ENCODE measurements around the gene RXRA. TPM values are rescaled to one million over a fixed set of nuclear protein-coding genes. Genes with fewer than 3 reads are reported as not detected.

The RXRA gene
- total and polyA plus RNA-seq, 12 donors: 5.5 to 114 (median 71.3) TPM

DNA sequence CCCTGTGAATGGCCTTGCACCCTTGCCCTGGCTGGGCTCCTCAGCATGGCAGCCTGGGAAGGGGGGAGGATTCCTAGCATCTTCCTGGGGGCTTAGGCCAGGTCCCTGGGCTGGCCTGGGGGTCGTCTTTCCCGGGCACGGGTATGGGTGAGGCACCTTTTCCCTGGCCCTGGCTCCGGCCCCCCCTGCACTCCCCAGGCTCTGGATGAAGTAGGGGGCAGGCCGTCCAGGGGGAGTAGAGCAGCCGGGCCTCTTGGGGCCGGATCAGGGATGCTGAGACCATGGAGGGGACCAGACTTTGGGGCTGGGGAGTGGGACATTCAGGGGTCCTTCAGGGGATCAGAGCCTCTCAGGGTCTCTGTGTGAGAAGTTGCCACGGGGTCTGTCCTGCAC, 6.6 kb downstream of the RXRA start:
- no peak for DNase-seq
- Histone ChIP-seq H3K4me3 (no peak overlapping the region), H3K27ac (peak overlapping the region in 3 of 5 donors; percentile 16 to 83 (median 71)), H3K9me3 (replicated peaks in 1 of 3) (no peaks in the 10 kb centered on the region), H3K4me1 (replicated peaks in 1 of 2) (peaks cover 90 to 100% of the 10 kb centered on the region in 2 donors), H3K27me3 (no peaks in the 10 kb centered on the region), H3K36me3 (replicated peaks in 1 of 2) (no peaks in the 10 kb centered on the region)
- intact Hi-C loops (cut with DNase I): loop anchor here in 1 of 2 donors (5.0 kb wide), 2 partner anchors 39 to 99 kb away; no protein-coding TSS in a partner anchor
- WGBS, 4 donors: 45 to 73% (median 69%) methylated on average over 6 to 8 of the region's 8 CpGs; no CpG with 5 or more reads in 1 of the 4 donors
- no peak for TF ChIP-seq POLR2A (IDR thresholded peaks at IDR 0.05)
- TF ChIP-seq, protein P1, sequence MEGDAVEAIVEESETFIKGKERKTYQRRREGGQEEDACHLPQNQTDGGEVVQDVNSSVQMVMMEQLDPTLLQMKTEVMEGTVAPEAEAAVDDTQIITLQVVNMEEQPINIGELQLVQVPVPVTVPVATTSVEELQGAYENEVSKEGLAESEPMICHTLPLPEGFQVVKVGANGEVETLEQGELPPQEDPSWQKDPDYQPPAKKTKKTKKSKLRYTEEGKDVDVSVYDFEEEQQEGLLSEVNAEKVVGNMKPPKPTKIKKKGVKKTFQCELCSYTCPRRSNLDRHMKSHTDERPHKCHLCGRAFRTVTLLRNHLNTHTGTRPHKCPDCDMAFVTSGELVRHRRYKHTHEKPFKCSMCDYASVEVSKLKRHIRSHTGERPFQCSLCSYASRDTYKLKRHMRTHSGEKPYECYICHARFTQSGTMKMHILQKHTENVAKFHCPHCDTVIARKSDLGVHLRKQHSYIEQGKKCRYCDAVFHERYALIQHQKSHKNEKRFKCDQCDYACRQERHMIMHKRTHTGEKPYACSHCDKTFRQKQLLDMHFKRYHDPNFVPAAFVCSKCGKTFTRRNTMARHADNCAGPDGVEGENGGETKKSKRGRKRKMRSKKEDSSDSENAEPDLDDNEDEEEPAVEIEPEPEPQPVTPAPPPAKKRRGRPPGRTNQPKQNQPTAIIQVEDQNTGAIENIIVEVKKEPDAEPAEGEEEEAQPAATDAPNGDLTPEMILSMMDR (IDR thresholded peaks at IDR 0.05): no peak

DNA sequence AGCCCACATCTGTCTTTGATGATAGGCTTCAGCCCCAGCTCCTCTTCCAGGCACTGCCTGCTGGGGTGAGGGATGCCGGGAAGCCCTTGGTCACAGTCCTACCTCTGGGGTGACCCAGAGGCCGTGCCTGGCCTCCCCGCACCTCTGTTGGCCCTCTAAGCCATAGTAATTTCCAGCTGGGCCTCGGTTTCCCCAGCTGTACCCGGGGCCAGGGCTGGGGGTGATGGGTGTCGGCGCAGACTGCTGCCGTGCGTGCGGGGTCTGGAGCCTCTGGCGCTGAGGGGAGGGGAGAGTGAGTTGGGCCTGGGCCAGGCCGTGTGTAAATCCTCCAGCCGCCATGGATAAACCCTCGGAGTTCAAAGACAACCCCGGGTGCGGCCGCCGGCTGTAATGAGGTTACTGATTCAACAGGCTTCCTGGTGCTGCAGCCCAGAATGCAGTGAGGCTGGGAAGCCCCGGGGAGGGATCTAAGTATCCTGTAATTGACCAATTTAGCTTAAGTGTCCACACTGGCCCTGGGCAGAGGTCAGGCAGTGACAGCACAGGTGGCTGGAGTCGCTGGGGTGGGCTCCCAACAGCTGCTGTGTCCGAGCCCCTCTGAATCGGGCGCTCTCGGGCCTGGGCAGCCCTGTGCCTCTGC, 7.1 kb downstream of the RXRA start:
- peaks cover 90 to 100% of the 10 kb centered on the region in 2 donors for H3K4me1 ChIP-seq (replicated peaks in 1 of 2)
- 20 to 64% (median 51%) methylated on average over 10 to 24 of the region's 24 CpGs for WGBS, 4 donors
- H3K9me3 ChIP-seq (replicated peaks in 1 of 3): no peaks in the 10 kb centered on the region
- no peaks in the 10 kb centered on the region for H3K27me3 ChIP-seq
- TF ChIP-seq POLR2A (IDR thresholded peaks at IDR 0.05): no peak
- TF ChIP-seq, protein P1 (IDR thresholded peaks at IDR 0.05): no peak
- no peak overlapping the region for H3K4me3 ChIP-seq
- H3K27ac ChIP-seq: peak overlapping the region in 4 of 5 donors; percentile 16 to 83 (median 60)
- DNase-seq: peak in 4 of 7 donors; percentile 60 to 85 (median 68)
- H3K36me3 ChIP-seq (replicated peaks in 1 of 2): no peaks in the 10 kb centered on the region
- intact Hi-C loops (cut with DNase I): loop anchor here in 1 of 2 donors (5.0 kb wide), 2 partner anchors 39 to 99 kb away; no protein-coding TSS in a partner anchor

DNA sequence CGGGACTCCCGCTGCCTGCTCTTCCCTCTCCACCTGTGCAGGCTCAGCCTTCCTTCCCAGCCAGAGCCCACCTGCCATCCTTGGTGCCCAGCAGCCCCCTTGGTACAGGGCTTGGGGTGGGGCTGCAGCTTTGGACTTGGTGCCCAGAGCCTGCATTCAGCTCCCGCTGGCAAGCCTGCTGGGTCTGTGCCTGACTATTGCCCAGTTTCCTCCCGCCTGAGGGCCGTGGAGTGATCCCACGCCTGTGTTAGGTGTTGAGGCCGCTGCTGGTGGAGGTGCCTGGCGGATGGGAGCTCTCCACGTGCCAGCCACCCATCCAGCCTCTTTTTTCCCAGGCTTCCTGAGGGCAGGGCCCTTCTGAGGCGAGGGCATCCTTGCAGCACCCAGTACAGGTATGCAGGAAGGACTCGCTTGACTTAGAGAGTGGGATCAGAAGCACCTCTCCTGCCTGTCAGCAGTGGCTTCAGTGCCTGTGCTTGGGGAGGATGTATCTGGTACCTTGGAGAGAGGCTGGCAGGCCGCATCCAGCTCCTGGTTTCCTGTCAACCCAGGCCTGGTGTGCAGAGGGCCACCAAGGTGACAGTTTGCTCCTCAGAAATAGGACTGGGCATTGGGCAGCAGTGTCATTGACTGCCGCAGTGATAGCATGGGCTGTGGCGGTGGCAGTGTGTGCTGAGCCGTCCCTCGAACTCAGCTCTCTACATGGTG, 7.8 kb downstream of the RXRA start:
- intact Hi-C loops (cut with DNase I): loop anchor here in 1 of 2 donors (5.0 kb wide), 2 partner anchors 38 to 98 kb away; no protein-coding TSS in a partner anchor
- no peaks in the 10 kb centered on the region for H3K27me3 ChIP-seq
- H3K36me3 ChIP-seq (replicated peaks in 1 of 2): no peaks in the 10 kb centered on the region
- WGBS, 4 donors: 73 to 90% (median 75%) methylated on average over 2 to 16 of the region's 16 CpGs
- no peak overlapping the region for H3K4me3 ChIP-seq
- peak overlapping the region in 3 of 5 donors; percentile 50 to 83 (median 71) for H3K27ac ChIP-seq
- TF ChIP-seq, protein P1 (IDR thresholded peaks at IDR 0.05): no peak
- TF ChIP-seq POLR2A (IDR thresholded peaks at IDR 0.05): no peak
- H3K4me1 ChIP-seq (replicated peaks in 1 of 2): peaks cover 90 to 100% of the 10 kb centered on the region in 2 donors
- no peak for DNase-seq
- no peaks in the 10 kb centered on the region for H3K9me3 ChIP-seq (replicated peaks in 1 of 3)

DNA sequence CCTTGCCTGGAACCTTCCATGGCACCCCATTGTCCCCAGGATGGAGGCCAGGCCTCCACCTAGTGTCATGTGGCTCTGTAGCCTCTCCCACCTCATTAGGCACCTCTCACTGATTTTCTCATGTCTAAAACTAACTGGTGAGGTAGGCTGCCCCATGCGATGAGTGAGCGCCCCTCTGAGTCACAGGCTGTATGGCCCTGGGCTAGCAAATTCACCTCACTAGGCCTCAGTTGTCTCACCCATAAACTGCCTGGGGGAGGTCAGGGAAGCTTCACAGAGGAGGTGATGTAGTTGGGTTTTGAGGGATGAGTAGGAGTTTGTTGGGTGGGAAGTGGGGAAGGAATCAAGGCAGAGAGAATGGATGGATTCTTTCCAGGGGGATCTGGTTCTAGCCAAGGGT, 8.8 kb downstream of the RXRA start:
- Histone ChIP-seq H3K27me3 (no peaks in the 10 kb centered on the region), H3K4me1 (replicated peaks in 1 of 2) (peaks cover 90 to 98% of the 10 kb centered on the region in 2 donors), H3K4me3 (no peak overlapping the region), H3K27ac (peak overlapping the region in 3 of 5 donors; percentile 50 to 83 (median 71)), H3K9me3 (replicated peaks in 1 of 3) (no peaks in the 10 kb centered on the region), H3K36me3 (replicated peaks in 1 of 2) (no peaks in the 10 kb centered on the region)
- no peak for TF ChIP-seq POLR2A (IDR thresholded peaks at IDR 0.05)
- 75 to 80% (median 77%) methylated on average over 1 to 2 of the region's 2 CpGs; no CpG with 5 or more reads in 1 of the 4 donors for WGBS, 4 donors
- DNase-seq: peak in 1 of 7 donors; percentile 46
- intact Hi-C loops (cut with DNase I): no loop called here

Measured in adrenal gland (tissue), 12 donors.